A549 treated with DMSO at 1 μM for 4 hours (cell line): ENCODE measurements around the gene AURKAIP1. TPM values are rescaled to one million over a fixed set of nuclear protein-coding genes. Genes with fewer than 3 reads are reported as not detected.

ENCODE experiments used
- total RNA-seq: library from RNA; stranded (reverse); fragments of 200-300 nt; extraction: Qiagen RNA extraction; gene quantifications from 5 replicates; pipeline ENCODE4 v1.2.3, GENCODE V29; 2022; ENCODE audit warnings: low read depth

Gene AURKAIP1
- total RNA-seq: 109 to 188 TPM (median 157 TPM) in 5 replicates

DNA sequence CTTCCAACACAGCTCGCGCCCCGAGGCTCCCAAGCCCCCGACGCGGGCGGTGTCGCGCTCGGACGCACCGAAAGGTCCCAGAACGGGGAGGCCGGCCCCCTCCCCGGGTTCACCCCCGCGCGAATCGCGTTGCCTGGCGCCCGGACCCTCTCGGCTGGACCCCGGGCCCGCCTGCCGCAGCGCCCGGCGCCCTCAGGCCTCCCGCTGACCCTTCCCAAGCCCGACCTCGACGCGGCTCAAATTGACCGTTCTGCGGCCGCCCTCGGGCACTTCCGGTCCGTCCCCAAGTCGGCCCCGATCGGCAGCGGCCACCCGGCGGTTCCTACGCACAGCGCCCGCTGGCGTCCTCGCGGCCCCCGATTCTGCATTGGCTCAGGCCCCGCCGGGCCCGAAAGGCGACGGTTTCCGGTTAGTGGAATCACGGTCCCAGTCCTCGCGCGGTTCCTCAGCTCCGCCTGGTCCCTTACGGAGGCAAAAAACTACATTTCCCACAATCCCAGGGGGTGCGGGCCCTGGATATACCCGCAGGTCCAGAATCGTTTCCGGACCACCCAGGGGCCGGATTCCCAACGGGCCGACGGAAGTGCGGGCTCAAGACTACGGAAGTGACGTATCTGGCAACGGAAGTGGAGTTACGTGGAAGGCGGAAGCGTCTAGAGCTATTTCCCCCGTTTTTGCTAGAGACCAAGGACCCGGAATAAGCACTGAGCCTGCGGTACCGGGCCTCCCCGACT, at the start of gene AURKAIP1:
Gene AURKAIP1 (minus strand): TSS at position 279 of the 734 bp plus-strand sequence. CDS start 451 bp downstream, outside the sequence.

DNA sequence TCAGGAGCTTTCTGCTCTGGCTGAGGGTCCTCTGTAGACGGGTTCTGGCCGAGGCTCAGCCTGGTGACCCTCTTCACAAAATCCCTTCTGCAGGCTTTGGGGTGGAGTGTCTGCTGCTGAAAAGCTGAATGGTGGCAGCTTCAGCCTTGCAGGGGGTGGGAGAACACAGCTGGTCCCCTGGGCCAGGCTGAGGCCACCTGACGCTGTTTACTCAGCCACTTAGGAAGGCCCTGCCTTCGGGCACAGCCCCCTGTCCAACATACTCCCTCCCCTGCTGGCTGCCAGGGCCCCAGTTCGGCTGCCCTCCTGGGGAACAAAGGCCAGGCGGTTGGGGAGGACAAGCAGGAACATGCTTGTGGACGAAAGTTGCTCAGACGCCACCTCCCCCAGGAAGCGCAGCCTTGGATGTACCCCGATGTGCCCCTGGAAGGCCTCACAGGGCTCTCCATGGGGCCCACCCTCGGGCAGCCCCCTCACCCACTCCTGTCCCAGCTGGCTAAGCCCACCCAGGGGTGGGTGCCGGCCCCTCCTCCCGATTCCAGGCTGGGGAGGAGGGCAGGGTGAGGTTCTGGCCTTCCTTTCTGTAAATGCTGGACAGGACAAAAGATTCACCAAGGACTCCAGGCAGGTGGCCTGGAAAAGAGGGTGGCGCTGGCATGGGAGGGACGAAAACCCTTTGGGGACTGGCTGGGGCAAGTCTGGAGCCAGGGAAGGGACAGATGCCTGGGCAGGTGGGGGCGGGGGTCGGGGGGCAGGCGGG, 46.3 kb upstream of the AURKAIP1 start, which contains the start of gene ANKRD65:
Gene ANKRD65 (minus strand): TSS at position 130 of the 760 bp plus-strand sequence. CDS start 271 bp downstream, outside the sequence.

DNA sequence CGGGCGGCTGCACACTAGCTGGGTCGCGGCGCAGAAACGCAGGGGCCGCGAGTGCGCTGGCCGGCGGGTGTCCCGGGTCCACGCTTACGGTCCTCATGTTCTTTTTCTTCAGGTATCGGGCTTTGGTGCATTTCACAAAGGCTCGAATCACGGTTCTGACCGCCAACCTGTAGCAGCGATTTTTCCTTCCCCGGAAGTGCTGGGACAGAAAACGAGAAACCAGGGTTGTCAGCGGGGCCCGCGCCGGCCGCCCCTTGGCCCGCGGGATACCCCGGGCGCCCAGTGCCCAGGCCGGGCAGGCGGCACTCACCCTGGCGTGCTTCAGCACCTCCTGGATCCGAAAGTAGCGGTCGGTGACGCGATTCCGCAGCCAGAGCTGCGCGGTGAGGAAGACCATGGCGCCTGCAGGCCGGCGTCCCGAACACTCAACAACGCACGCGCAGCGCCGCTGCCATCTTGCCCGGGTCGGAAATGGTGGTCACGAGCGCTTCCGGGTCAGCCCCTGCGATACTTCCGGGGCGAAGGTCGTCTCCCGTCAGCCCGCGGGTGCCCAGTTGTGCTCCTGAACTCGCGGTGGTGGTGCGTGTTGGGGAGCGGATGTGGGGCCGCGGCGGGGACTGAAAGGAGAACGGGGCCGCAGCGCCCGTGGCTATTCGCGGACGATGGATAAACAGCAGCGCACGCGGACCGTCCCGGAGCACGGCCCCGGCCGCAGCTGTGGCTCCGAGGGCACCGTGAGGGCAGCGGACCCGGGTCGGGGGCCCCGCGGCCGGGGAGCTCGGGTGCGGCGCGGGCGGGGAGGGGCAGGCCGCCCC, 32.0 kb upstream of the AURKAIP1 start, which contains the start of gene MRPL20:
Gene MRPL20 (minus strand): TSS at position 473 of the 815 bp plus-strand sequence. CDS start 76 bp downstream, at position 397.

DNA sequence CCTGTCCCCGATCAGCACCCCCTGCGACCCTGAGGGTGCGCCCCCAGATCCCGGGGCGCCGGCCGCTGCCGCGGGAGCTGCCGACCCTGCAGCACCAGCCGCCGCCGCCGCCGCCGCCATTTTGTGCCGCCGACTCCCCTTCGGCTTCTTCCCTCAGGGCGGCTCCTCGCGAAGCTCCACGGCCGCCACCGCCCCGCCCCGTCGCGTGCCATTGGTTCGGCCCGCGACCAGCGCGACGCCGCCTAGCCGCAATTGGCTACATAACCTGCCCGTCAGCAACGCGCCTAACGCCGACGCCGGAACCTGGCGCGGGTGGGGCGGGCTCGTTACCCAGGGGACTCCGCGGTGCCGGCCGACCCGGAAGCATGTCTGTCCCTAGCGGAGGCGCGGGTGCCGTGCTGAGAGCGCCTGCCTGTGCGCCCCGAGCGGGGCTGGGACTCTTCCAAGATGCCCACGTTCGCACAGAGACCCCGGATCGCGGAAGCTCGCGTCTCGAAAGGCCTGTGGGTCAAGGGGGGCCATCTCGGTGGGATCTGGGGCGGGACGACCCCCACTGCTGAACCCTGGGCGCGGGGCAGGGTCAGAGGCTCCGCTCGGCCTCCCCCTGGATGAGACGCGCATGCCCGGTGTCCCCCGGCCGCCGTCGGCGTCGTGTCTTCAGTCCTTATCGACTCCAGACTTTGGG, 24.3 kb upstream of the AURKAIP1 start, which contains the start of gene CCNL2:
Gene CCNL2 (minus strand): TSS at position 149 of the 685 bp plus-strand sequence. CDS start 29 bp downstream, at position 120.

DNA sequence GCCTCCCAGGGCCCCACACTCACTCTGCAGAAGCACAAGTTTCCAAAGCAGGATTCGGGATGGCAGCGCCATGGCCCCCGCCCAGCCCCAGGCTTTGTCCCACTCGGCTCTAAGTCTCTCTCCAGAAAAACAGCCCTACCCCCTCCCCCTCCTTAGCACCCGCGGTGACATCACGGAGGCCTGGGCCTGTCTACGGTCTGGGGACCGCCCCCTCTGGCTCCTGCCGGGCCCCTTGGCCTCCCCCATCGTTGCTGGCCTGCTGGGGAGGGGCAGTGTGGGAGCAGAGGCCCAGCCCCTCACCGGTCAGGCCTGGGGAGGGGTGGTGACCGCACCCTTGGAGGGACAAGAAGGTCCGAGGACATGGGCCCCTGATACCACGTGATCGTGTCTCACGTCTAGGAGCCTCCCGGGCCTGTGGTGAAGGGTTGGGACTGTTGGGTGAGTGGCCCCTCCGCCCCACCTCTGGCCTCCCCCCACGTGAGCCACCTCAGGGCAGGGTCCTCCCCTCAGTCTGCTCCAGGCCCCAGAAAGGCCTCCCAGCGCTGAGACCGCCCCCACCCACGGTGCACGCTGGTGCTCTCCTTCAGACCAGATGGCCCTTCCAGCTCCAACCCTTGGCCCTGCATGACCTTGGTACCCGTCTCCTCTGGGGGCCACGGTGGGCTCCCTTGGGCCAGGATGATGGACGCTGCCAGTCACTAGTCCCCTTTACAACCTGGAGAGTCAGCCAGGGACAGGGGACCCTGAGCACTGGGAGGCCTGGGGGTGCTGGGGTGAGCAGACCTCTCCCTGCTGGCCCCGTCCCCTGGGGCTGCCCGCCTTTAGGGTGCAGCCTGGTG, 16.4 kb downstream of the AURKAIP1 start, which contains the start of gene MXRA8:
Gene MXRA8 (minus strand): TSS at position 123 of the 839 bp plus-strand sequence. CDS start 51 bp downstream, at position 72.

DNA sequence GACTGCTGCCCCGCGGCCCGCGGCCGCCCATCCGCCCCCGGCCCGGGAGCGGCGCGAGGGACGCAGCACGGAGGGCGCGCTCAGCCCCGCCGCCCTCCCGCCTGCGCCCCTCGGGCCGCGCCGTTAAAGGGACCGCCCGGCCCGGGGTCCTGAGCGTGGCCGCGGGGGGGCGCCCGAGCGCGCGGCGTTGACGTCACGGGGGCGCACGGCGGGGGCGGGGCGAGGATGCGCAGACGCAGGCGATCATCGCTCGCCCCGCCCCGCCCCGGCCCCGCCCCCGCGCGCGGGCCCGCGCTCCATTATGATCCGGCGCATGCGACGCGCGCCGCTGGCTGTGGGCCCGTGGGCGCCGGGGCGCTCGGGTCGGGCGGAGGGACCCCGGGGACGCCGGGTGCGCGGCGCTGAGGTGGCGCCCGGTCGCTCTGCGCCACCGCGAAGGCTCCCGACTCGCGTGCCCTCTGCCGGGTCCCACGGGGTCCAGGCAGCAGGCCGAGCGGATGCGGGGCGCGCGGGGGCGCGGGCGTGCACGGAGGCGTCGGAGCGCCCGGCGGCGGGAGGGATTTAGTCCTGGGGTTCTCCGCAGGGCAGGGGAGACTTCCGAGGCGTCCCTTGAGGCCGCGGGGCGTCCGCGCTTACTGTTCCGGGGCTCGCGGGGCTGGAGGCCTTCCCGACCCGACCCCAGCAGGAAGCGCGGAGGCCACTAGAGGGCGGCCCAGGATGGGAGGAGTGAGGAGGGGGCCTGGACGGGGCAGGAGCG, 25.6 kb downstream of the AURKAIP1 start, which contains the start of gene DVL1:
Gene DVL1 (minus strand): TSS at position 163 of the 757 bp plus-strand sequence. CDS start 353 bp downstream, outside the sequence.

DNA sequence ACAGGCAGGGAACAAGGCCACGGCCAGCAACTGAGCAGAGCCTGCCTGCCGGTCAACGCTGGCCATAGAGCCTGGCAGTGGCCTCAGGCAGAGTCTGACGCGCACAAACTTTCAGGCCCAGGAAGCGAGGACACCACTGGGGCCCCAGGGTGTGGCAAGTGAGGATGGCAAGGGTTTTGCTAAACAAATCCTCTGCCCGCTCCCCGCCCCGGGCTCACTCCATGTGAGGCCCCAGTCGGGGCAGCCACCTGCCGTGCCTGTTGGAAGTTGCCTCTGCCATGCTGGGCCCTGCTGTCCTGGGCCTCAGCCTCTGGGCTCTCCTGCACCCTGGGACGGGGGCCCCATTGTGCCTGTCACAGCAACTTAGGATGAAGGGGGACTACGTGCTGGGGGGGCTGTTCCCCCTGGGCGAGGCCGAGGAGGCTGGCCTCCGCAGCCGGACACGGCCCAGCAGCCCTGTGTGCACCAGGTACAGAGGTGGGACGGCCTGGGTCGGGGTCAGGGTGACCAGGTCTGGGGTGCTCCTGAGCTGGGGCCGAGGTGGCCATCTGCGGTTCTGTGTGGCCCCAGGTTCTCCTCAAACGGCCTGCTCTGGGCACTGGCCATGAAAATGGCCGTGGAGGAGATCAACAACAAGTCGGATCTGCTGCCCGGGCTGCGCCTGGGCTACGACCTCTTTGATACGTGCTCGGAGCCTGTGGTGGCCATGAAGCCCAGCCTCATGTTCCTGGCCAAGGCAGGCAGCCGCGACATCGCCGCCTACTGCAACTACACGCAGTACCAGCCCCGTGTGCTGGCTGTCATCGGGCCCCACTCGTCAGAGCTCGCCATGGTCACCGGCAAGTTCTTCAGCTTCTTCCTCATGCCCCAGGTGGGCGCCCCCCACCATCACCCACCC, 43.7 kb downstream of the AURKAIP1 start, which contains the start of gene TAS1R3:
Gene TAS1R3 (plus strand): TSS at position 213 of the 898 bp plus-strand sequence. CDS start 66 bp downstream, at position 279.

DNA sequence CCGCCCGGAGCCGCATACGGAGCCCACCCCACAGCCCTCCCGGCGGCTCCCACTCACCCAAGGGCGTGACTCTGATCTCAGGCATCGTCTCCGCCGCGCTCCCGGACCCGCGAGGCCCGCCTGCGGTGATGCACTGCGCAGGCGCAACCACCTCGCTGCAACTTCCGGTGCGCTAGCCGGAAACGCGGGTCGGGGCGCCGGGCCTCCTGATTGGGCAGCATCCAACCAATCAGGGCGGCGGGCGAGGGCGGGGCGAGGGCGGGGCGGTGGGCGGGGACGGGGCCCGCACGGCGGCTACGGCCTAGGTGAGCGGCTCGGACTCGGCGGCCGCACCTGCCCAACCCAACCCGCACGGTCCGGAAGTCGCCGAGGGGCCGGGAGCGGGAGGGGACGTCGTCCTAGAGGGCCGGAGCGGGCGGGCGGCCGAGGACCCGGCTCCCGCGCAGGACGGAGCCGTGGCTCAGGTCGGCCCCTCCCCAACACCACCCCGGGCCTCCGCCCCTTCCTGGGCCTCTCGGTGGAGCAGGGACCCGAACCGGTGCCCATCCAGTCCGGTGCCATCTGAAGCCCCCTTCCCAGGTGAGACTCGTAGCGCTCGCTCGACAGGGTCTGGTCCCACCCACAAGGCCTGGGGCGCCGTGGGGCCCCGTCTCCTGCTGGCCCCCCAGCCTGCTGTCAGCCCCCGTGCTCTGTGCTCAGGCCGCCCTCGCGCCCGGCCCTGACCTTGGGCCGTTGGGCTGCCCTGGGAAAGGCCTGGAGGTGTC, 50.3 kb downstream of the AURKAIP1 start, which contains the start of the genes CPTP and INTS11:
Gene CPTP (plus strand): TSS at position 279 of the 764 bp plus-strand sequence. CDS start 2,109 bp downstream, outside the sequence.
Gene INTS11 (minus strand): TSS at position 137 of the 764 bp plus-strand sequence. CDS start 52 bp downstream, at position 85.

Other genes starting within 250 kb of the AURKAIP1 start
- gene TTLL10, start 201.3 kb downstream of the AURKAIP1 start, total RNA-seq: not detected in 5 replicates
- 0.23 to 0.31 TPM in 2 of 5 replicates, not detected in the others for gene TNFRSF18, start 168.6 kb downstream of the AURKAIP1 start, total RNA-seq
- 0.17 TPM in 1 of 5 replicates, not detected in the others for gene TNFRSF4, start 161.1 kb downstream of the AURKAIP1 start, total RNA-seq
- gene SDF4, start 143.2 kb downstream of the AURKAIP1 start, total RNA-seq: 110 to 131 TPM (median 118 TPM) in 5 replicates
- gene B3GALT6, start 143.0 kb downstream of the AURKAIP1 start, total RNA-seq: 9.3 to 19.5 TPM (median 18.1 TPM) in 5 replicates
- gene C1QTNF12, start 128.5 kb downstream of the AURKAIP1 start, total RNA-seq: 0.97 to 1.7 TPM (median 1.5 TPM) in 5 replicates
- gene UBE2J2, start 101.4 kb downstream of the AURKAIP1 start, total RNA-seq: 35.4 to 51.3 TPM (median 47.1 TPM) in 5 replicates
- gene SCNN1D, start 94.8 kb downstream of the AURKAIP1 start, total RNA-seq: 0.56 to 1.4 TPM (median 1.3 TPM) in 5 replicates
- gene ACAP3, start 67.3 kb downstream of the AURKAIP1 start, total RNA-seq: 11.2 to 21.2 TPM (median 16.3 TPM) in 5 replicates
- 15.4 to 25.1 TPM (median 23.2 TPM) in 5 replicates for gene PUSL1, start 66.6 kb downstream of the AURKAIP1 start, total RNA-seq
- gene INTS11, start 50.5 kb downstream of the AURKAIP1 start, total RNA-seq: 47.8 to 64.8 TPM (median 58.8 TPM) in 5 replicates
- gene CPTP, start 50.4 kb downstream of the AURKAIP1 start, total RNA-seq: 12.8 to 22.6 TPM (median 18.6 TPM) in 5 replicates
- 0.09 to 0.16 TPM (median 0.12 TPM) in 5 replicates for gene TAS1R3, start 43.9 kb downstream of the AURKAIP1 start, total RNA-seq
- gene DVL1, start 25.8 kb downstream of the AURKAIP1 start, total RNA-seq: 47.0 to 84.6 TPM (median 76.5 TPM) in 5 replicates
- gene MXRA8, start 16.7 kb downstream of the AURKAIP1 start, total RNA-seq: 0.14 to 0.27 TPM (median 0.23 TPM) in 5 replicates
- 40.1 to 58.5 TPM (median 55.1 TPM) in 5 replicates for gene CCNL2, start 24.1 kb upstream of the AURKAIP1 start, total RNA-seq
- 130 to 154 TPM (median 133 TPM) in 5 replicates for gene MRPL20, start 32.1 kb upstream of the AURKAIP1 start, total RNA-seq
- gene ANKRD65, start 46.1 kb upstream of the AURKAIP1 start, total RNA-seq: 0.07 to 0.09 TPM in 2 of 5 replicates, not detected in the others
- 6.1 to 16.9 TPM (median 13.8 TPM) in 5 replicates for gene VWA1, start 60.5 kb upstream of the AURKAIP1 start, total RNA-seq
- gene ATAD3C, start 74.5 kb upstream of the AURKAIP1 start, total RNA-seq: not detected in 5 replicates
- 1.6 to 3.5 TPM (median 2.7 TPM) in 5 replicates for gene ATAD3B, start 96.6 kb upstream of the AURKAIP1 start, total RNA-seq
- gene ATAD3A, start 137.0 kb upstream of the AURKAIP1 start, total RNA-seq: 30.4 to 40.6 TPM (median 33.6 TPM) in 5 replicates
- gene TMEM240, start 165.4 kb upstream of the AURKAIP1 start, total RNA-seq: 0.44 to 0.77 TPM (median 0.56 TPM) in 5 replicates
- 77.9 to 108 TPM (median 106 TPM) in 5 replicates for gene SSU72, start 199.7 kb upstream of the AURKAIP1 start, total RNA-seq
- gene FNDC10, start 224.9 kb upstream of the AURKAIP1 start, total RNA-seq: 6.3 to 10.2 TPM (median 7.4 TPM) in 5 replicates
- 8.8 to 24.1 TPM (median 17.7 TPM) in 5 replicates for gene MIB2, start 240.3 kb upstream of the AURKAIP1 start, total RNA-seq